ENCODE data around the gene PACRG. TPM values are rescaled to one million over a fixed set of nuclear protein-coding genes. Genes with fewer than 3 reads are reported as not detected.

Gene PACRG
- polyA plus RNA-seq, 1 of the 3 experiments (the other 2 are of a cell fraction) = 0.56 TPM

- Histone ChIP-seq H3K4me2 (no peak overlapping the region), H3F3A (replicated peaks; ENCODE audit: insufficient read depth) (no peaks in the 10 kb centered on the region), H4K20me1 (ENCODE audit: insufficient read depth) (no peaks in the 10 kb centered on the region), H3K79me2 (ENCODE audit: insufficient read depth) (no peaks in the 10 kb centered on the region), H3K9me3 (no peaks in the 10 kb centered on the region), H3K9ac (no peak overlapping the region), H3K9me2 (no peaks in the 10 kb centered on the region), H2AFZ (ENCODE audit: low read depth) (no peak overlapping the region), H3K36me3 (replicated peaks in 1 of 2; ENCODE audit: control insufficient read depth in 1 of 2, insufficient read depth in 2 of 2, low read length in 1 of 2) (no peaks in the 10 kb centered on the region), H3K27ac (ENCODE audit: low read depth in 2 of 2, low read length in 1 of 2) (no peak overlapping the region), H3K4me1 (ENCODE audit: control insufficient read depth in 1 of 2, insufficient read depth in 2 of 2, low read depth in 1 of 2, low read length in 1 of 2) (no peaks in the 10 kb centered on the region), H3K27me3 (ENCODE audit: insufficient read depth) (no peaks in the 10 kb centered on the region), H3K4me3 (ENCODE audit: low read depth in 2 of 2, low read length in 1 of 2) (no peak overlapping the region)
- 77% methylated on average over 31 of the region's 31 CpGs for WGBS (ENCODE audit: low lambda C conversion rate)
- ChIA-PET POLR2A (no interaction called here), CTCF (interaction anchor here (1.5 kb wide), 1 partner anchor 12 kb away, joined by 5 read pairs; no protein-coding TSS in a partner anchor)
- DNase-seq = no peak
- TF ChIP-seq YY1 (IDR thresholded peaks at IDR 0.05; ENCODE audit: low read depth) (no peak), PBX3 (IDR thresholded peaks at IDR 0.05) (no peak), TEAD4 (IDR thresholded peaks at IDR 0.05; ENCODE audit: borderline replicate concordance, insufficient read depth) (no peak), ELF1 (IDR thresholded peaks at IDR 0.05) (no peak), RFX5 (IDR thresholded peaks at IDR 0.05; ENCODE audit: low read length) (no peak), EZH2phosphoT487 (IDR thresholded peaks at IDR 0.05; ENCODE audit: borderline replicate concordance, low read depth) (no peak), FOSL2 (IDR thresholded peaks at IDR 0.05; ENCODE audit: borderline replicate concordance, low read depth) (no peak), MEF2A (IDR thresholded peaks at IDR 0.05; ENCODE audit: borderline replicate concordance, low read depth) (no peak), CHD2 (IDR thresholded peaks at IDR 0.05; ENCODE audit: low read length, partially characterized antibody) (no peak), RAD21 (IDR thresholded peaks at IDR 0.05; ENCODE audit: low read length) (no peak), GATA2 (CRISPR knock-in tag; IDR thresholded peaks at IDR 0.05) (no peak), USF1 (IDR thresholded peaks at IDR 0.05; ENCODE audit: borderline replicate concordance, low read depth) (no peak), MAX (IDR thresholded peaks at IDR 0.05; ENCODE audit: low read depth) (no peak), JUND (IDR thresholded peaks at IDR 0.05) (no peak), MXI1 (IDR thresholded peaks at IDR 0.05; ENCODE audit: low read depth, low read length) (no peak)
Measured at GRCh38 chr6:163195721-163196691, 468.2 kb downstream of the PACRG start.

GRCh38 chr6:163197839-163198238 lies 470.1 kb downstream of the PACRG start:
- no peak overlapping the region for H3K4me3 ChIP-seq (ENCODE audit: low read depth in 2 of 2, low read length in 1 of 2)
- DNase-seq = no peak
- no peaks in the 10 kb centered on the region for H3K27me3 ChIP-seq (ENCODE audit: insufficient read depth)
- ChIA-PET CTCF (no interaction called here), POLR2A (no interaction called here)
- no peaks in the 10 kb centered on the region for H3K4me1 ChIP-seq (ENCODE audit: control insufficient read depth in 1 of 2, insufficient read depth in 2 of 2, low read depth in 1 of 2, low read length in 1 of 2)
- H3K9ac ChIP-seq = no peak overlapping the region
- no peaks in the 10 kb centered on the region for H3K9me3 ChIP-seq
- no peaks in the 10 kb centered on the region for H3F3A ChIP-seq (replicated peaks; ENCODE audit: insufficient read depth)
- 62% methylated on average over 3 of the region's 3 CpGs for whole genome bisulfite sequencing (ENCODE audit: low lambda C conversion rate)
- no peaks in the 10 kb centered on the region for H3K36me3 ChIP-seq (replicated peaks in 1 of 2; ENCODE audit: control insufficient read depth in 1 of 2, insufficient read depth in 2 of 2, low read length in 1 of 2)
- TF ChIP-seq FOXM1 (IDR thresholded peaks at IDR 0.05; ENCODE audit: low read depth) = no peak
- H2AFZ ChIP-seq (ENCODE audit: low read depth) = no peak overlapping the region
- H3K27ac ChIP-seq (ENCODE audit: low read depth in 2 of 2, low read length in 1 of 2) = no peak overlapping the region
- no peak overlapping the region for H3K4me2 ChIP-seq
- H3K79me2 ChIP-seq (ENCODE audit: insufficient read depth) = no peaks in the 10 kb centered on the region
- no peaks in the 10 kb centered on the region for H4K20me1 ChIP-seq (ENCODE audit: insufficient read depth)
- no peaks in the 10 kb centered on the region for H3K9me2 ChIP-seq
